ENCODE data around the gene WDR70.
"Not testable (repeated sequence)": the region's sequence is repeated elsewhere in the genome, so short reads cannot be mapped to it uniquely, and the experiment has no call there.

Gene WDR70

GRCh38 chr5:37396352-37396751 is 17.2 kb downstream of the WDR70 start:
- TF ChIP-seq CTCF (conservative IDR thresholded peaks at IDR 0.05) (no peak), ZFX (IDR thresholded peaks at IDR 0.05) (no peak)
- H3K27ac ChIP-seq = no peak overlapping the region

GRCh38 chr5:37400501-37400900 is 21.4 kb downstream of the WDR70 start:
- H3K27ac ChIP-seq = no peak overlapping the region
- TF ChIP-seq ZFX (IDR thresholded peaks at IDR 0.05) (no peak), CTCF (conservative IDR thresholded peaks at IDR 0.05) (no peak)

GRCh38 chr5:37412515-37412914 is 33.4 kb downstream of the WDR70 start:
- TF ChIP-seq CTCF (conservative IDR thresholded peaks at IDR 0.05) = 0 out of 2 replicates have a peak, but pooled peaks have one; percentile 13
- no peak for TF ChIP-seq ZFX (IDR thresholded peaks at IDR 0.05)
- H3K27ac ChIP-seq = no peak overlapping the region

- not testable (repeated sequence) for H3K27ac ChIP-seq
Observed at GRCh38 chr5:37415456-37415855, 36.3 kb downstream of the WDR70 start.

GRCh38 chr5:37417347-37417746 is 38.2 kb downstream of the WDR70 start:
- TF ChIP-seq ZFX (IDR thresholded peaks at IDR 0.05) (no peak), CTCF (conservative IDR thresholded peaks at IDR 0.05) (no peak)
- H3K27ac ChIP-seq = no peak overlapping the region

GRCh38 chr5:37424441-37424840 is 45.3 kb downstream of the WDR70 start:
- TF ChIP-seq CTCF (conservative IDR thresholded peaks at IDR 0.05) = no peak
- no peak for TF ChIP-seq ZFX (IDR thresholded peaks at IDR 0.05)
- no peak overlapping the region for H3K27ac ChIP-seq

GRCh38 chr5:37428044-37428443 is 48.9 kb downstream of the WDR70 start:
- TF ChIP-seq ZFX (IDR thresholded peaks at IDR 0.05) (no peak), CTCF (conservative IDR thresholded peaks at IDR 0.05) (no peak)
- H3K27ac ChIP-seq = no peak overlapping the region

GRCh38 chr5:37435261-37435660 is 56.1 kb downstream of the WDR70 start:
- no peak overlapping the region for H3K27ac ChIP-seq
- no peak for TF ChIP-seq ZFX (IDR thresholded peaks at IDR 0.05)
- TF ChIP-seq CTCF (conservative IDR thresholded peaks at IDR 0.05) = no peak

Data from C4-2B (cell line).